Smooth muscle cell (in vitro differentiated cells): ENCODE results near the gene IFT74. TPM values are rescaled to one million over a fixed set of nuclear protein-coding genes. Genes with fewer than 3 reads are reported as not detected.

Source experiments
- DNase-seq: peaks from one replicate; lab custom pipeline; 2025; ENCODE audit not compliant: unreplicated experiment; lab: John Stamatoyannopoulos, UW
- H2AFZ ChIP-seq: fragments of 200-600 bp; sonication (generic); 2 replicates; pipeline ENCODE4 v1.6.0; 2016; ENCODE audit warnings: antibody characterized with exemption, low read depth, mild to moderate bottlenecking
- H3F3A ChIP-seq: fragments of 200-600 bp; sonication (generic); 2 replicates; pipeline ENCODE4 v1.6.0; 2017; ENCODE audit warnings: antibody characterized with exemption, low read depth
- H3K27ac ChIP-seq: fragments of 200-600 bp; sonication (generic); 2 replicates; pipeline ENCODE4 v1.5.1; 2016; ENCODE audit warnings: low read depth, mild to moderate bottlenecking
- H3K27me3 ChIP-seq: fragments of 200-600 bp; sonication (generic); 2 replicates; pipeline ENCODE4 v1.6.1; 2016; ENCODE audit warnings: low read depth, mild to moderate bottlenecking
- H3K36me3 ChIP-seq: fragments of 200-600 bp; sonication (generic); 2 replicates; pipeline ENCODE4 v1.5.1; 2016; ENCODE audit warnings: low read depth
- H3K4me1 ChIP-seq: fragments of 200-600 bp; sonication (generic); 2 replicates; pipeline ENCODE4 v1.5.1; 2016; ENCODE audit warnings: low read depth
- H3K4me2 ChIP-seq: fragments of 200-600 bp; sonication (generic); 2 replicates; pipeline ENCODE4 v1.6.0; 2016; ENCODE audit warnings: mild to moderate bottlenecking
- H3K4me3 ChIP-seq: fragments of 200-600 bp; sonication (generic); 2 replicates; pipeline ENCODE4 v1.5.1; 2016; ENCODE audit warnings: mild to moderate bottlenecking
- H3K79me2 ChIP-seq: fragments of 200-600 bp; sonication (generic); 2 replicates; pipeline ENCODE4 v1.6.0; 2016; ENCODE audit warnings: low read depth, mild to moderate bottlenecking
- H3K9ac ChIP-seq: fragments of 200-600 bp; sonication (generic); 2 replicates; pipeline ENCODE4 v1.6.0; 2016; ENCODE audit warnings: low read depth
- H3K9me3 ChIP-seq: fragments of 200-600 bp; sonication (generic); replicated peaks from 2 replicates; pipeline ENCODE4 v1.5.1; 2016; ENCODE audit warnings: low read depth
- H4K20me1 ChIP-seq: fragments of 200-600 bp; sonication (generic); 2 replicates; pipeline ENCODE4 v1.6.0; 2016; ENCODE audit warnings: low read depth
- WGBS: methylation state at CpG from one replicate; pipeline ENCODE4 v1.1.7; 2016; ENCODE audit warnings: low lambda C conversion rate; 5-methylcytosine and 5-hydroxymethylcytosine counted together
- polyA plus RNA-seq: library from polyadenylated mRNA; unstranded; fragments of >200 nt; fragmentation: Nextera tagmentation; extraction: Ambion mirVana; gene quantifications from 2 replicates; pipeline ENCODE4 v1.2.1, GENCODE V29; 2016
- total RNA-seq: library from RNA; depleted of rRNA; stranded (reverse); fragments of >200 nt; gene quantifications from 2 replicates; pipeline ENCODE4 v1.2.3, GENCODE V29; 2014
- TF ChIP-seq, protein P1 (sequence below): fragments of 200-600 bp; sonication (generic); IDR thresholded peaks from 2 replicates; pipeline ENCODE4 v1.5.1; 2017; ENCODE audit warnings: borderline replicate concordance, mild to moderate bottlenecking, antibody characterized with exemption; ENCODE audit not compliant: insufficient read depth, poor library complexity, severe bottlenecking

The IFT74 gene
- total and polyA plus RNA-seq, 2 experiments from 2014 or later, result 10.9 to 12.5 TPM

DNA sequence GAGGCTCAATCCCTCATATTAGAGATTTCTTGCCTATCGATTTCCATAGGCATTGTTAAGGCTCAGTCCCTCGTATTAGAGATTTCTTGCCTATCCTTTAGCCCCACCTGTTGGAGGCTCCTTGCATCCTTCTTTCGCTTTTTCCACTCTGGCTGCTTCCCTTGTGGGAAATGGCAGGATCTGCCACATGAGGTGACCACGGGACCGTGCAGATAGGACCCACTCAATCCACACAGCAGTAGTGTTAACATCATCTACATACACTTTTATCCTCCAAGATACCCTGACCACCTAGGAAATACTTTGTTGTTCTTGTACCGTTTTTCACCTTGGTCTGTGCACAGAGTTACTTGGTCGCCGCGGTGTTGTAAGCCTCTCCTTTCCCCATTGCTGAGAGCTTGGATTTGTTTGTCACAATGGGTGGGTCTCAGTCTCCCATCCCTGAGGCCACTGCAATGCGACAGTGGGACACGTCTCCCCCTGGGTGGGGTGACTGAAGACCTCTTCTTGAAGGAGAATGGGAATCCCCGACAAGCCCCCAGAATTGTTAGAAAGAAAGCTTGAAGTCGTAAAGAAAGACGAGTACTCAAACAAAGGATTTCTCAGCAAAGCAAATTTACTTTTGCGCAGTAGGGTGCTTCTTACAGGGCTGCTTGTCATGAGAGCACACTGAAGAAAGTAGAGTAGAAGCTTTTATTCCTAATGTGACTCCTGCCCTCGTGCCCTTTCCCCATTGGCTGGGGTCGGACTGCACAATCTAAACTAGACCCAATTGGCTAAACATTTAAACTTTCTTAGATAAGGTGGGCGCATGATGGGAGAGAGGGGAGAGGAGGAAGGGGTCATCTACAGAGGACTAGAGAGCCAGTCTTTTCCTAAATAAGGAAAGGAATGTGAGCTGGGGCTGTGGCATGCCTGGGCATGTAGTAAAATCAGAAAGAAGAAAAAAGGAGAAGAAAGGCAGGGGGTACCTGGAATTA, 19.8 kb downstream of the IFT74 start:
- Histone ChIP-seq H3K4me1 (peaks cover 25% of the 10 kb centered on the region), H3K79me2 (no peaks in the 10 kb centered on the region), H3K27me3 (no peaks in the 10 kb centered on the region), H3K9me3 (no peaks in the 10 kb centered on the region), H3K4me3 (peak overlapping the region; percentile 56), H3K9ac (peak overlapping the region; percentile 79), H3K4me2 (peak overlapping the region; percentile 89), H2AFZ (peak overlapping the region; percentile 93), H3K36me3 (peaks cover 5% of the 10 kb centered on the region), H4K20me1 (no peaks in the 10 kb centered on the region), H3F3A (no peaks in the 10 kb centered on the region), H3K27ac (peak overlapping the region; percentile 93)
- TF ChIP-seq, protein P1, sequence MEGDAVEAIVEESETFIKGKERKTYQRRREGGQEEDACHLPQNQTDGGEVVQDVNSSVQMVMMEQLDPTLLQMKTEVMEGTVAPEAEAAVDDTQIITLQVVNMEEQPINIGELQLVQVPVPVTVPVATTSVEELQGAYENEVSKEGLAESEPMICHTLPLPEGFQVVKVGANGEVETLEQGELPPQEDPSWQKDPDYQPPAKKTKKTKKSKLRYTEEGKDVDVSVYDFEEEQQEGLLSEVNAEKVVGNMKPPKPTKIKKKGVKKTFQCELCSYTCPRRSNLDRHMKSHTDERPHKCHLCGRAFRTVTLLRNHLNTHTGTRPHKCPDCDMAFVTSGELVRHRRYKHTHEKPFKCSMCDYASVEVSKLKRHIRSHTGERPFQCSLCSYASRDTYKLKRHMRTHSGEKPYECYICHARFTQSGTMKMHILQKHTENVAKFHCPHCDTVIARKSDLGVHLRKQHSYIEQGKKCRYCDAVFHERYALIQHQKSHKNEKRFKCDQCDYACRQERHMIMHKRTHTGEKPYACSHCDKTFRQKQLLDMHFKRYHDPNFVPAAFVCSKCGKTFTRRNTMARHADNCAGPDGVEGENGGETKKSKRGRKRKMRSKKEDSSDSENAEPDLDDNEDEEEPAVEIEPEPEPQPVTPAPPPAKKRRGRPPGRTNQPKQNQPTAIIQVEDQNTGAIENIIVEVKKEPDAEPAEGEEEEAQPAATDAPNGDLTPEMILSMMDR, result peak; percentile 57
- DNase-seq, result peak; percentile 10
- 6% methylated on average over 18 of the region's 18 CpGs for WGBS

DNA sequence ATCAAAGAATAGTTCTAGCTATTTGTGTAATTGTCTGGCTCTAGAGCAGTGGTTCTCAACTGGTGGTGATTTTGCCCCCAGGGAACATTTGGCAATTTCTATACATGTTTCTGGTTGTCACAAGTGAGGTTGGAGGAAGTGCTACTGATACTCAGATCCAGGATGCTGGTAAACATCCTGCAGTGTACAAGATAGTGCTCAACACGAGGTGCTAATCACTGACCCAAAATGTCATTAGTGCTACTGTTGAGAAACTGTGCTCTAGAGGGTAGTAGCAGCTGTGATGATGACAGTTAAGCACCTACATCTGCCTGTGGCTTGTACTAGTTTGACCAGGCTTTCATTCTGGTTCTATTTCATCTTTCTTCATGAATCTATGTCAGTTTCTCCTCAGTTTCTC, 27.1 kb downstream of the IFT74 start:
- Histone ChIP-seq H2AFZ (no peak overlapping the region), H4K20me1 (no peaks in the 10 kb centered on the region), H3K9ac (no peak overlapping the region), H3K4me2 (no peak overlapping the region), H3K79me2 (no peaks in the 10 kb centered on the region), H3K36me3 (peaks cover 11% of the 10 kb centered on the region), H3K9me3 (no peaks in the 10 kb centered on the region), H3K27me3 (no peaks in the 10 kb centered on the region), H3F3A (no peaks in the 10 kb centered on the region), H3K4me3 (no peak overlapping the region), H3K27ac (no peak overlapping the region), H3K4me1 (no peaks in the 10 kb centered on the region)
- 58% methylated on average over 1 of the region's 1 CpG for WGBS
- no peak for DNase-seq
- TF ChIP-seq, protein P1, result no peak

DNA sequence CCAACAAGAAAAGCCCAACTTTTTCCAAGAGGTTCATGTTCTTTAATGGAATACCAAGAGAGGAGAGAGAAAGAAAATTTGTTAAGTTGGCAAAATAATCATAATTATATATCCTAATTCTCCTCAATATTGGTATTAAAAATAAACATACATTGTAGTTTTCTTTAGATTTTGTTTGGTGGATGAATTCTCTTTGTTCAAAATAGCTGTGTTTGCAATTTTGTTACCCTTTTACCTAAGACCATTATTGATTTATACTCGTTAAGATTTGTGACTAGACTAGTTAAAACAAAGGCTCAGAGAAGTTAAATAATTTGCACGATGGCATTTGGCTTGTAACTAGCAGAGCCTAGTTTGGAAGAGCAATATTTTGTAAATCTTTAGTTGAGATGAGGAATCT, 39.6 kb downstream of the IFT74 start:
- DNase-seq, result no peak
- Histone ChIP-seq H3K27me3 (no peaks in the 10 kb centered on the region), H3K4me2 (no peak overlapping the region), H3K27ac (no peak overlapping the region), H3K4me3 (no peak overlapping the region), H4K20me1 (no peaks in the 10 kb centered on the region), H3K9ac (no peak overlapping the region), H3K4me1 (no peaks in the 10 kb centered on the region), H3K36me3 (no peaks in the 10 kb centered on the region), H3F3A (no peaks in the 10 kb centered on the region), H3K79me2 (no peaks in the 10 kb centered on the region), H3K9me3 (no peaks in the 10 kb centered on the region), H2AFZ (no peak overlapping the region)
- 93% methylated on average over 2 of the region's 2 CpGs for WGBS
- TF ChIP-seq, protein P1, result no peak
